Measurements from ENCODE around the gene ADGRA1. TPM values are rescaled to one million over a fixed set of nuclear protein-coding genes. Genes with fewer than 3 reads are reported as not detected.

ADGRA1 gene
- total and polyA plus RNA-seq, 10 of the 15 experiments (the other 5 are each of a cell fraction or from before 2014, with no cell fraction given), result not detected

DNA sequence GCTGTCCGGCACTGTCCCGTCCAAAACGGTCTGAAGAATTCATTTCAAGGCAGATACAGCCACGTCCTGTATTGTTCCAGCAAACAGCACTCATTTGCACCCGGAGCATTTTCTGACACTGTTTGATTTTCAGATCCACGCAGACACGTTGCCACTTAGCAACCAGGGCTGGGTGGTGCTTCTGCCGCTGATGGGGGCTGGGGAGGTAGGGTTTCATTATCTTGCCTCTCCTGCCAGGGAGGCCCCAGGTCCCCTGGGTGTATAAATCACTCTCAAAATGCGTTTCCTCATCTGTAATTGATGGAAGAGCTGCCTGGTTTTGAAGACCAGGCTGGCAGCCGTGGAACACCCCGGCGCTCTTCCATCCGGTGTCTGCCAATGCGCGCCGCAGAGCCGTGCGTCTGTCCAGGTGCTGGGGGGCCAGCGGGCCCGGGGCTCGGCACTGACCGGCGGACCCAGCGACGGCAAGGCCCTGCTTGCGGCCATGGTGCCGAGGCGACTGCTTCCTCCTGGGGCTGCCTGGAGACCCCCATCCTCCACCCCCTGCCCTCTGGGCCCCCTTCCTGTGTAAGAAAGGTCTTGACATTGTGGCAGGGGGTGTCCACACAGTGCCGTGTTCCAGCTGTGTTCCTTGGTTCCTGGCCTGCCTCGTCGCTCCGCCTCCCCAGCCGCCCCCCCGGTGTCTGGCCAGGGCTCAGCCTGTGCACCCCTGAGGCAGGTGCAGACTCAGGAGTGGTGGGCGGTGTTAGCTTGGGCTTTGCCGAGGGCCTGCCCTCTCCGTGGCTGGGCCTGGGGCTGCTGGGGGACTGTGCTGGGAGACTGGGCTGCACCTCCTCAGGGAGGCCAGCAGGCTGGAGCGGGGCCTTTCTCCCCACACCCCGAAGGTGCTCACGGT, 16.6 kb downstream of the ADGRA1 start (continued):
- TF ChIP-seq, protein P1, sequence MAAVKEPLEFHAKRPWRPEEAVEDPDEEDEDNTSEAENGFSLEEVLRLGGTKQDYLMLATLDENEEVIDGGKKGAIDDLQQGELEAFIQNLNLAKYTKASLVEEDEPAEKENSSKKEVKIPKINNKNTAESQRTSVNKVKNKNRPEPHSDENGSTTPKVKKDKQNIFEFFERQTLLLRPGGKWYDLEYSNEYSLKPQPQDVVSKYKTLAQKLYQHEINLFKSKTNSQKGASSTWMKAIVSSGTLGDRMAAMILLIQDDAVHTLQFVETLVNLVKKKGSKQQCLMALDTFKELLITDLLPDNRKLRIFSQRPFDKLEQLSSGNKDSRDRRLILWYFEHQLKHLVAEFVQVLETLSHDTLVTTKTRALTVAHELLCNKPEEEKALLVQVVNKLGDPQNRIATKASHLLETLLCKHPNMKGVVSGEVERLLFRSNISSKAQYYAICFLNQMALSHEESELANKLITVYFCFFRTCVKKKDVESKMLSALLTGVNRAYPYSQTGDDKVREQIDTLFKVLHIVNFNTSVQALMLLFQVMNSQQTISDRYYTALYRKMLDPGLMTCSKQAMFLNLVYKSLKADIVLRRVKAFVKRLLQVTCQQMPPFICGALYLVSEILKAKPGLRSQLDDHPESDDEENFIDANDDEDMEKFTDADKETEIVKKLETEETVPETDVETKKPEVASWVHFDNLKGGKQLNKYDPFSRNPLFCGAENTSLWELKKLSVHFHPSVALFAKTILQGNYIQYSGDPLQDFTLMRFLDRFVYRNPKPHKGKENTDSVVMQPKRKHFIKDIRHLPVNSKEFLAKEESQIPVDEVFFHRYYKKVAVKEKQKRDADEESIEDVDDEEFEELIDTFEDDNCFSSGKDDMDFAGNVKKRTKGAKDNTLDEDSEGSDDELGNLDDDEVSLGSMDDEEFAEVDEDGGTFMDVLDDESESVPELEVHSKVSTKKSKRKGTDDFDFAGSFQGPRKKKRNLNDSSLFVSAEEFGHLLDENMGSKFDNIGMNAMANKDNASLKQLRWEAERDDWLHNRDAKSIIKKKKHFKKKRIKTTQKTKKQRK (IDR thresholded peaks at IDR 0.05; ENCODE audit: low read depth, low read length), result no peak
- TF ChIP-seq E4F1 (IDR thresholded peaks at IDR 0.05; ENCODE audit: borderline replicate concordance, partially characterized antibody), result no peak
- no peak for TF ChIP-seq ZNF24 (IDR thresholded peaks at IDR 0.05)

DNA sequence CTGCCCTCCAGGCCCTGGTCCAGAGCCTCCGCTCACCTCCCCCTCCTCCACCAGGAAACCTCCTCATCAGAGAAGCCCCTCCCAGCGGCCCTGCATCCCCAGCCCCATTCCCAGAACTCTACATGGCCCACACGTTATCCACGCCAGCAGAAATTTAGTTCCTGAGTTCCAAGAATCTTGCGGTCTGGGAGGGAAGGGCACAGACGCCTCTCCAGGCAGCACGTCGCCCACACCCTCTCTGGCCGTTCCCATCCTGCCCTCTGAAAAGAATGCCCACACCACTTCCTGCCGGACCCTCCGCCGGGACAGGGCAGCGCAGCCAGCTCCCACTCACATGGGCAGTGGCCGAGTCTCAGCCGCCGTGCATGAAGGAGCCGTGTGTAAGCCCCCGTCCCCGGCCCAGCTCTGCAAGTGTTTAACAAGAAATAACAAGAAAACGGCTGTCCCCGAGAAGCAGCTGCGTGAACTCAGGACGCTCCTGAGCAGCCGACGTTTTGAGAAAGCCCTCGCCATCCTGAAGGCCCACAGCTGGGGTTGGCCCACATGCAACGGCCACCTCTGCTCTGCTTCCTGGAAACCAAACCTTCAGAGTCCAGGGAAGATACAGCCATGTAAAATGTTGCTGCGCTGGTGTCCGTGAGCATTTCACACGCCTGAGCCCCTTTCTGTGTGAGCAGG, 17.4 kb downstream of the ADGRA1 start:
- no peak overlapping the region for H3K4me2 ChIP-seq (ENCODE audit: control insufficient read depth, insufficient read depth)
- ChIA-PET CTCF (no interaction called here), RAD21 (ENCODE audit: unreplicated experiment) (no interaction called here), SMC1A (ENCODE audit: uncharacterized antibody, unreplicated experiment) (no interaction called here), POLR2A (no interaction called here)
- H3K4me3 ChIP-seq, result no peak overlapping the region
- no peaks in the 10 kb centered on the region for H3K79me2 ChIP-seq (ENCODE audit: control insufficient read depth, insufficient read depth, low read length)
- no peak overlapping the region for H3K9ac ChIP-seq (ENCODE audit: control insufficient read depth, insufficient read depth, low read length)
- no TSS peak for BruUV-seq (replicated peaks)
- no peak for TF ChIP-seq HSF1 (IDR thresholded peaks at IDR 0.05; ENCODE audit: low read depth, low read length)
- no peak for TF ChIP-seq STAT1 (conservative IDR thresholded peaks at IDR 0.05)
- no peak for TF ChIP-seq RELB (IDR thresholded peaks at IDR 0.05; ENCODE audit: low read depth)
- no peak for TF ChIP-seq MTA3 (IDR thresholded peaks at IDR 0.05; ENCODE audit: borderline replicate concordance, low read length)
- DNase-seq (ENCODE audit: low read depth, low spot score) (no peak), ATAC-seq (no peak), FAIRE-seq (no peak)
- no peak overlapping the region for H2AFZ ChIP-seq (ENCODE audit: control insufficient read depth, low read depth, low read length)
- intact Hi-C loops (cut with micrococcal nuclease; ENCODE audit: unreplicated experiment) (no loop called here), in situ Hi-C loops (cut with MboI) (no loop called here)
- H3K9me3 ChIP-seq (replicated peaks; ENCODE audit: control insufficient read depth, insufficient read depth, low read length), result no peaks in the 10 kb centered on the region; the same call in 2 of the 3 replicates
- H3K36me3 ChIP-seq (ENCODE audit: control insufficient read depth in 2 of 2, insufficient read depth in 2 of 2, low read length in 1 of 2), result no peaks in the 10 kb centered on the region
- H3K27ac ChIP-seq (ENCODE audit: control insufficient read depth, insufficient read depth), result no peak overlapping the region
- 60% methylated on average over 30 of the region's 30 CpGs for WGBS (ENCODE audit: insufficient coverage, insufficient replicate concordance, low lambda C conversion rate, missing lambda C conversion rate)
- no peaks in the 10 kb centered on the region for H3K27me3 ChIP-seq (replicated peaks in 1 of 2; ENCODE audit: control insufficient read depth in 2 of 2, insufficient read depth in 2 of 2, low read length in 1 of 2)
- no peaks in the 10 kb centered on the region for H4K20me1 ChIP-seq (ENCODE audit: control insufficient read depth, insufficient read depth)
- no peaks in the 10 kb centered on the region for H3K4me1 ChIP-seq (ENCODE audit: control insufficient read depth, insufficient read depth, low read length)
